GM21619 (cell line): ENCODE measurements around the gene SUB1.

Experiments used
- ATAC-seq: cut with Tn5 transposase; IDR thresholded peaks from one replicate; pipeline ENCODE4 v1.9.1; 2021; ENCODE audit not compliant: unreplicated experiment

Gene SUB1

GRCh38 chr5:32638309-32638708 lies 53.0 kb downstream of the SUB1 start:
- no peak for ATAC-seq

- ATAC-seq, result no peak
Measured at GRCh38 chr5:32639943-32640342, 54.6 kb downstream of the SUB1 start.

GRCh38 chr5:32642276-32643002 lies 57.1 kb downstream of the SUB1 start:
- no peak for ATAC-seq

GRCh38 chr5:32645246-32645645 lies 59.9 kb downstream of the SUB1 start:
- ATAC-seq, result no peak

- ATAC-seq, result no peak
Measured at GRCh38 chr5:32646061-32646969, 61.0 kb downstream of the SUB1 start.

GRCh38 chr5:32651088-32651487 lies 65.7 kb downstream of the SUB1 start:
- no peak for ATAC-seq

GRCh38 chr5:32651638-32652037 lies 66.3 kb downstream of the SUB1 start:
- no peak for ATAC-seq
